ENCODE results near the gene PTPRK.

The PTPRK gene

GRCh38 chr6:128135325-128135724 is 385.1 kb downstream of the PTPRK start:
- TF ChIP-seq NFIC (IDR thresholded peaks at IDR 0.05): no peak
- TF ChIP-seq TCF12 (IDR thresholded peaks at IDR 0.05; ENCODE audit: low read depth): no peak
- TF ChIP-seq EP300 (IDR thresholded peaks at IDR 0.05; ENCODE audit: borderline replicate concordance): no peak
- no peak for TF ChIP-seq MAX (IDR thresholded peaks at IDR 0.05)
- TF ChIP-seq ZBTB7A (IDR thresholded peaks at IDR 0.05; ENCODE audit: low read depth): no peak
- TF ChIP-seq CREB1 (IDR thresholded peaks at IDR 0.05; ENCODE audit: low read depth): no peak
- TF ChIP-seq CEBPB (IDR thresholded peaks at IDR 0.05): no peak
- no peak for TF ChIP-seq RAD21 (IDR thresholded peaks at IDR 0.05; ENCODE audit: low read depth)
- TF ChIP-seq FOXM1 (IDR thresholded peaks at IDR 0.05; ENCODE audit: borderline replicate concordance, low read depth): no peak
- TF ChIP-seq YY1 (IDR thresholded peaks at IDR 0.05; ENCODE audit: low read depth): no peak
- TF ChIP-seq TAF1 (IDR thresholded peaks at IDR 0.05; ENCODE audit: low read depth): no peak
- TF ChIP-seq EGR1 (IDR thresholded peaks at IDR 0.05): no peak
- TF ChIP-seq REST (IDR thresholded peaks at IDR 0.05; ENCODE audit: low read depth): no peak
- no peak for TF ChIP-seq USF1 (IDR thresholded peaks at IDR 0.05)
- TF ChIP-seq TEAD4 (IDR thresholded peaks at IDR 0.05): no peak

- TF ChIP-seq TCF12 (IDR thresholded peaks at IDR 0.05; ENCODE audit: low read depth): no peak
- no peak for TF ChIP-seq NFIC (IDR thresholded peaks at IDR 0.05)
- no peak for TF ChIP-seq EGR1 (IDR thresholded peaks at IDR 0.05)
- TF ChIP-seq REST (IDR thresholded peaks at IDR 0.05; ENCODE audit: low read depth): no peak
- no peak for TF ChIP-seq EP300 (IDR thresholded peaks at IDR 0.05; ENCODE audit: borderline replicate concordance)
- TF ChIP-seq FOXM1 (IDR thresholded peaks at IDR 0.05; ENCODE audit: borderline replicate concordance, low read depth): no peak
- no peak for TF ChIP-seq TAF1 (IDR thresholded peaks at IDR 0.05; ENCODE audit: low read depth)
- no peak for TF ChIP-seq TEAD4 (IDR thresholded peaks at IDR 0.05)
- TF ChIP-seq RAD21 (IDR thresholded peaks at IDR 0.05; ENCODE audit: low read depth): no peak
- TF ChIP-seq USF1 (IDR thresholded peaks at IDR 0.05): no peak
Measured at GRCh38 chr6:128131566-128131965, 388.8 kb downstream of the PTPRK start.

GRCh38 chr6:128131036-128131435 is 389.4 kb downstream of the PTPRK start:
- TF ChIP-seq TEAD4 (IDR thresholded peaks at IDR 0.05) (no peak), REST (IDR thresholded peaks at IDR 0.05; ENCODE audit: low read depth) (no peak), ZBTB7A (IDR thresholded peaks at IDR 0.05; ENCODE audit: low read depth) (no peak), TAF1 (IDR thresholded peaks at IDR 0.05; ENCODE audit: low read depth) (no peak), EGR1 (IDR thresholded peaks at IDR 0.05) (no peak), CREB1 (IDR thresholded peaks at IDR 0.05; ENCODE audit: low read depth) (no peak)

GRCh38 chr6:128129679-128130078 is 390.7 kb downstream of the PTPRK start:
- TF ChIP-seq TEAD4 (IDR thresholded peaks at IDR 0.05) (no peak), EP300 (IDR thresholded peaks at IDR 0.05; ENCODE audit: borderline replicate concordance) (no peak)

GRCh38 chr6:128127650-128128049 is 392.7 kb downstream of the PTPRK start:
- TF ChIP-seq RAD21 (IDR thresholded peaks at IDR 0.05; ENCODE audit: low read depth) (no peak), REST (IDR thresholded peaks at IDR 0.05; ENCODE audit: low read depth) (no peak), MAX (IDR thresholded peaks at IDR 0.05) (no peak), CEBPB (IDR thresholded peaks at IDR 0.05) (no peak), TAF1 (IDR thresholded peaks at IDR 0.05; ENCODE audit: low read depth) (no peak), EP300 (IDR thresholded peaks at IDR 0.05; ENCODE audit: borderline replicate concordance) (no peak), ZBTB7A (IDR thresholded peaks at IDR 0.05; ENCODE audit: low read depth) (no peak), CREB1 (IDR thresholded peaks at IDR 0.05; ENCODE audit: low read depth) (no peak)

Data from Ishikawa (cell line).